Panc1 (cell line): ENCODE measurements around the gene HORMAD2. TPM values are rescaled to one million over a fixed set of nuclear protein-coding genes. Genes with fewer than 3 reads are reported as not detected.

Source experiments
- ATAC-seq: fragments of 200-7000 bp; cut with Tn5 transposase; 2 replicates; pipeline ENCODE4 v1.9.1; 2020; ENCODE audit warnings: mild to moderate bottlenecking, moderate library complexity
- BruUV-seq: library from RNA; stranded (reverse); fragments of 400-500 nt; replicated peaks from 2 replicates; lab custom pipeline; 2021; lab: Mats Ljungman, UMichigan
- CTCF ChIA-PET: fragments of 300-600 bp; sonication (Branson Sonifier 250); formaldehyde crosslinking; loops from one replicate; lab custom pipeline; 2022; ENCODE audit warnings: antibody characterized with exemption; lab: Charles Lee
- POLR2A ChIA-PET: fragments of 300-600 bp; sonication (Branson Sonifier 250); formaldehyde crosslinking; loops from one replicate; lab custom pipeline; 2022; ENCODE audit warnings: antibody characterized with exemption; lab: Charles Lee
- DNase-seq: peaks from one replicate; pipeline ENCODE4 v3.0.0-alpha.2; 2010; ENCODE audit warnings: low read depth, low spot score
- H3K27ac ChIP-seq: 2 replicates; pipeline ENCODE4 v1.5.1; 2011; ENCODE audit warnings: mild to moderate bottlenecking, low read length, inconsistent platforms
- H3K27me3 ChIP-seq: fragments of 200-500 bp; sonication (Bioruptor generic); 2 replicates; pipeline ENCODE4 v1.6.0; 2014; ENCODE audit warnings: low read length, inconsistent platforms; ENCODE audit not compliant: control insufficient read depth, insufficient read depth
- H3K36me3 ChIP-seq: fragments of 200-500 bp; sonication (Bioruptor generic); 2 replicates; pipeline ENCODE4 v1.5.1; 2014; ENCODE audit warnings: inconsistent platforms, mild to moderate bottlenecking, low read length, moderate library complexity; ENCODE audit not compliant: control insufficient read depth, insufficient read depth
- H3K4me1 ChIP-seq: 2 replicates; pipeline ENCODE4 v1.5.1; 2011; ENCODE audit warnings: inconsistent platforms, mild to moderate bottlenecking, low read length, moderate library complexity; ENCODE audit not compliant: control insufficient read depth, insufficient read depth
- H3K4me3 ChIP-seq, 2 experiments: 2 replicates each; pipeline ENCODE4 v1.5.1; 2011 to 2012; ENCODE audit warnings: low read depth in 2 of 2, low read length in 2 of 2, mild to moderate bottlenecking in 2 of 2, inconsistent platforms in 1 of 2, moderate library complexity in 1 of 2
- H3K9me3 ChIP-seq: fragments of 200-500 bp; sonication (Bioruptor generic); 2 replicates; pipeline ENCODE4 v1.5.1; 2014; ENCODE audit warnings: low read depth, mild to moderate bottlenecking, inconsistent platforms, low read length, moderate library complexity; ENCODE audit not compliant: control insufficient read depth, insufficient read depth
- CTCF ChIP-seq: fragments of 450-650 bp; IDR thresholded peaks from 2 replicates; pipeline ENCODE4 v1.5.1; 2017; ENCODE audit warnings: mild to moderate bottlenecking
- POLR2AphosphoS5 ChIP-seq: IDR thresholded peaks from 2 replicates; pipeline ENCODE4 v1.6.1; 2012; ENCODE audit warnings: mild to moderate bottlenecking, low read depth, low read length, moderate library complexity
- REST ChIP-seq, 2 experiments: IDR thresholded peaks; 2 replicates each; pipeline ENCODE4 v1.6.1; 2011 to 2012; ENCODE audit warnings: low read depth in 2 of 2, control low read depth in 1 of 2, low read length in 1 of 2, mild to moderate bottlenecking in 1 of 2, moderate library complexity in 1 of 2; ENCODE audit not compliant: insufficient read depth in 1 of 2
- SIN3A ChIP-seq: IDR thresholded peaks from 2 replicates; pipeline ENCODE4 v1.6.1; 2012; ENCODE audit warnings: low read depth, mild to moderate bottlenecking, low read length, moderate library complexity, borderline replicate concordance; ENCODE audit not compliant: insufficient read depth
- TCF7L2 ChIP-seq: IDR thresholded peaks from 2 replicates; pipeline ENCODE4 v1.6.1; 2011; ENCODE audit warnings: mild to moderate bottlenecking, low read depth, low read length, inconsistent platforms
- in situ Hi-C: cut with HindIII; loops from 2 replicates; pipeline ENCODE4 v1.10.0; 2016; ENCODE audit warnings: low sequenced_read_pairs, low pct_unique_long_range_greater_than_20kb
- intact Hi-C: fragments of 100-400 bp; cut with micrococcal nuclease; formaldehyde crosslinking; loops from one replicate; pipeline ENCODE4 v1.10.0; 2022; ENCODE audit not compliant: unreplicated experiment
- total RNA-seq: library from RNA; stranded (reverse); gene quantifications from one replicate; pipeline ENCODE4 v1.2.1, GENCODE V29; 2021; ENCODE audit not compliant: unreplicated experiment

HORMAD2 gene
- total RNA-seq, 1 experiment from 2014 or later: not detected

GRCh38 chr22:30158744-30159500, 78.7 kb downstream of the HORMAD2 start:
- in situ Hi-C loops: no loop called here
- Histone ChIP-seq H3K9me3 (no peaks in the 10 kb centered on the region), H3K36me3 (no peaks in the 10 kb centered on the region), H3K27ac (no peak overlapping the region), H3K4me3 (no peak overlapping the region), H3K27me3 (no peaks in the 10 kb centered on the region), H3K4me1 (peaks cover 3% of the 10 kb centered on the region)
- ChIA-PET CTCF (no interaction called here), POLR2A (no interaction called here)
- ATAC-seq (no peak), DNase-seq (no peak)
- BruUV-seq: no TSS peak
- intact Hi-C loops: no loop called here
- TF ChIP-seq POLR2AphosphoS5: no peak
- no peak for TF ChIP-seq CTCF
- TF ChIP-seq SIN3A: no peak
- no peak for TF ChIP-seq TCF7L2
- no peak for TF ChIP-seq REST (IDR thresholded peaks at IDR 0.05; ENCODE audit: insufficient read depth in 1 of 2, low read depth in 2 of 2, low read length in 1 of 2)

GRCh38 chr22:30159561-30160353, 79.5 kb downstream of the HORMAD2 start:
- H3K4me1 ChIP-seq: peaks cover 3% of the 10 kb centered on the region
- ChIA-PET CTCF (no interaction called here), POLR2A (no interaction called here)
- in situ Hi-C loops: no loop called here
- no peaks in the 10 kb centered on the region for H3K27me3 ChIP-seq
- TF ChIP-seq CTCF: no peak
- no peak for TF ChIP-seq SIN3A
- TF ChIP-seq POLR2AphosphoS5: no peak
- DNase-seq (no peak), ATAC-seq (peak; percentile 77)
- no TSS peak for BruUV-seq
- no peaks in the 10 kb centered on the region for H3K36me3 ChIP-seq
- peak overlapping the region; percentile 0 for H3K27ac ChIP-seq
- no peaks in the 10 kb centered on the region for H3K9me3 ChIP-seq
- no peak overlapping the region for H3K4me3 ChIP-seq
- intact Hi-C loops: no loop called here
